GM12801 (cell line): ENCODE data around the gene GOLGA2.

ENCODE experiments used
- CTCF ChIP-seq: IDR thresholded peaks from one replicate; pipeline ENCODE4 v1.5.1; 2011; ENCODE audit warnings: control low read depth; ENCODE audit not compliant: insufficient read length; ENCODE audit errors: extremely low read depth

GOLGA2 gene

DNA sequence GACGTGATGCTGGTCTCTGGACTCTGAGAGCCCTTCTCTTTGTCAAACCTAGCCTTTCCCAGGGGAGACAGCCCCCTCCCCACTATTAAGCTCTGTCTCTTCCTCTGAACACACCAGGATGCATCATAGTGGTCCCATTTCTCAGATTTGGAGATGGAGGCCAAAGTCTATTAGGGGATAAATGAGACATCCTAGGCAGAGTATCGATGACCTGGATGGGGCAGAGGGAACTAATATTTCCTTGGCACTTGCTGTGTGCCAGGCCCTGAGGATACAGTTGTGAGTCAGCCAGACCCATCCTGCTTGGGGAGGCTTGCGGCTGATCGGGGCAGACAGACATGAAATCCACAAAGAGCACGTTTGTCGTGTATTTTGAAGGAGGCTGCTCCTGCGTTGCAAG is 67.4 kb downstream of the GOLGA2 start:
- TF ChIP-seq CTCF, result no peak

- TF ChIP-seq CTCF, result no peak
These were observed 68.6 kb downstream of the GOLGA2 start for GRCh38 chr9:128206916-128207910.

- no peak for TF ChIP-seq CTCF
These were observed 69.3 kb downstream of the GOLGA2 start for GRCh38 chr9:128206484-128206883.
